GF-D8 (cell line): ENCODE data around the gene KRTAP29-1.
"Not testable (repeated sequence)": the region's sequence is repeated elsewhere in the genome, so short reads cannot be mapped to it uniquely, and the experiment has no call there.

Source experiments
- DNase-seq: peaks from one replicate; lab custom pipeline; 2025; lab: John Stamatoyannopoulos, UW

The KRTAP29-1 gene

GRCh38 chr17:41298458-41299135, 4.1 kb downstream of the KRTAP29-1 start:
- DNase-seq: no peak

GRCh38 chr17:41296846-41297245, 5.8 kb downstream of the KRTAP29-1 start:
- no peak for DNase-seq

GRCh38 chr17:41294016-41294415, 8.6 kb downstream of the KRTAP29-1 start:
- no peak for DNase-seq

DNA sequence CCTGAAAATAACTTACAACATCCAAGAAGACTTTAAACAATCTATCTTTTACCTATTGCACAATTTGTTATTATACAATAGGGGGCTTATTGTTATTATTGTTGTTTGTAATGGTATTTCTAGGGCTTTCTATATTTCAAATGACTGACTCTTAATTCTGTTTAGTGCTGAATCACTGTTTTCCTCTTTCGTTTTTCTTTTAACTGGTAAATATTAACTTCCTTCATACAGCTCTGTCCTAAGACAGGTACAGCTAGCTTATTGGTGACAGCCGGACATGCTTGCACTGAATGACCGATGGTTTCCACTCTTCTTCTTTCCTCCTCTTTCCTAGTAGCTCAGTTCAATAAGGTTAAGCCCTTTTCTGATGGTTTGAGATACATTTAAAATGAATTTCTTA, 15.6 kb downstream of the KRTAP29-1 start:
- no peak for DNase-seq

GRCh38 chr17:41284546-41284945, 18.1 kb downstream of the KRTAP29-1 start:
- no peak for DNase-seq

- no peak for DNase-seq
These were observed 18.6 kb downstream of the KRTAP29-1 start for GRCh38 chr17:41284043-41284442.

- no peak for DNase-seq
These were observed 24.3 kb downstream of the KRTAP29-1 start for GRCh38 chr17:41278176-41278955.

GRCh38 chr17:41275648-41276190, 26.9 kb downstream of the KRTAP29-1 start, which contains the start of gene KRTAP9-7:
KRTAP9-7 (plus strand) TSS chr17:41275698; CDS start chr17:41275698, 0 bp downstream.
- not testable (repeated sequence) for DNase-seq

DNA sequence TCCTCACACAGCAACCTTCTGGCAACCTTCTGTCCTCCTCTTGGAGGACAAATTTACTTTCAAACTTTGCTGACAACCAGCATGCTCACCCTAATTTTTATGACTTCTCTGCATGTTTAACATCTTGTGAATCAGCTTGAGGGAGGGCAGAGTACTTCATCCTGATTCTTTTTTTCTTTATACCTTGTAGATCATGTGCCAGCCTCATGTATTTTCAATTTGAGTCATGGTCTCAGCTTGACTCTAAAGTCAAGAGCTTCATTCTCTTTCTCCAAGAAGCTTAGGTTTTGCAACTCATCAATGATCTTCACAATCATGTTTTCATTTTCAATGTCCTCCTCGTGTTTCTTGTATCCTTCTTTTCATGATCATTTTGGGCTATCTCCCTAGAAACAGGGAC, 30.8 kb downstream of the KRTAP29-1 start:
- DNase-seq: no peak

DNA sequence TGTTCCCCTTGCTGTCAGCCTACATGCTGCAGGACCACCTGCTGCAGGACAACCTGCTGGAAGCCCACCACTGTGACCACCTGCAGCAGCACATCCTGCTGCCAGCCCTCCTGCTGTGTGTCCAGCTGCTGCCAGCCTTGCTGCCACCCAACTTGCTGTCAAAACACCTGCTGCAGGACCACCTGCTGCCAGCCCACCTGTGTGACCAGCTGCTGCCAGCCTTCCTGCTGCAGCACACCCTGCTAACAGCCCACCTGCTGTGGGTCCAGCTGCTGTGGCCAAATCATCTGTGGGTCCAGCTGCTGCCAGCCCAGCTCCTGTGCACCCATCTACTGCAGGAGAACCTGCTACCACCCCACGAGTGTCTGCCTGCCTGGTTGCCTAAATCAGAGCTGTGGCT, 31.3 kb downstream of the KRTAP29-1 start:
- not testable (repeated sequence) for DNase-seq

DNA sequence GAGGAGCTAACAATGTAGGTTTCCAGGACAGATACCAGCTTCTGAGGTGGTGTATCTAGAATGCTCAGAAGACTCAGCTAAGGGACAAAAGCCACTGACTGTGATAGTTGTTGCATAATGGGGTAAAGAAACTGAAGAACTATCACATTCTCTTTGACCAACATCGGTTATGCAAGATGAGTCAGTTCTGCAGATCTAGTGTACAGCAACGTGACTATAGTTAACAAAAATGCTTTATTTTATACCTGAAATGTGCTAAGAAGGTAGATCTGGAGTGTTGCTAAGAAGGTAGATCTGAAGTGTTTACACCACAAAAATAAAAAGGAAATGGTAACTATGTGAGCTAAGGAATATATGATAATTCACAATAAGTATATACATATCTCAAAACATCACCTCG, 34.9 kb downstream of the KRTAP29-1 start:
- DNase-seq: no peak

DNA sequence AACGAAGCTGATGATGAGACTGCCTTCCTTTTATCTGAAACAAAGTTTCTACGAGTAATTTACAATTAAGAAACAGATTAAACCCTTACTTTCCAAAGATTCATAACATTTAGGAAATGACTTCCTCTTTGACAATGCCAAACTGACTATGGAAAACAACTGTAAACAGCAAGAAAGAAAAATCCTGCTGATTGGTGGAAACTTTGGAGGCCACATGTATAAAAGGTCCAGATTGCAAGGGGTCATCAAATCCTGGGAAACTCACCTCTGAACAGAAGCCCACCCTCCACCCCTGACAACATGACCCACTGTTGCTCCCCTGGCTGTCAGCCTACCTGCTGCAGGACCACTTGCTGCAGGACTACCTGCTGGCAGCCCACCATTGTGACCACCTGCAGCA, 37.6 kb downstream of the KRTAP29-1 start, which contains the start of gene KRTAP9-6:
Gene KRTAP9-6, plus strand, starts transcription at position 301 of the 400 bp plus-strand sequence. Its CDS starts 0 bp downstream, at position 301.
- DNase-seq: no peak

- no peak for DNase-seq
These were observed 38.1 kb downstream of the KRTAP29-1 start for GRCh38 chr17:41264599-41264998.

DNA sequence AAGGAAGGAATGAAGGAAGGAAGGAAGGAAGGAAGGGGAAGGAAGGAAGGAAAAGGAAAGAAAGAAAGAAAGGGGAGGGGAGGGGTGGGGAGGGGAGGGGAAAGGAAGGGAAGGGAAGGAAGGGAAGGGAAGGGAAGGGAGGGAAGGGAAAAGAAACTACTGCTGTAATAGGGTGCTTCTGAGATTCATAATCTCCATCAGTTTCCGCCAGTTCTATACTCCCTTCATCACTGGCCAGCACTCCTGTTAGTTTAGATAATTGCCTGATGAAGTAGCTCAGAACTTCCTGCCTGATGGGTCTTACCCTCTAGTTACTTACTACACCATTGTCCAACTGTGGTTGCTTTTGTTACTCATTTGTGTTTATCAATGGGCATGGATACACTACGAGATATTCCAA, 39.4 kb downstream of the KRTAP29-1 start:
- DNase-seq: no peak

DNA sequence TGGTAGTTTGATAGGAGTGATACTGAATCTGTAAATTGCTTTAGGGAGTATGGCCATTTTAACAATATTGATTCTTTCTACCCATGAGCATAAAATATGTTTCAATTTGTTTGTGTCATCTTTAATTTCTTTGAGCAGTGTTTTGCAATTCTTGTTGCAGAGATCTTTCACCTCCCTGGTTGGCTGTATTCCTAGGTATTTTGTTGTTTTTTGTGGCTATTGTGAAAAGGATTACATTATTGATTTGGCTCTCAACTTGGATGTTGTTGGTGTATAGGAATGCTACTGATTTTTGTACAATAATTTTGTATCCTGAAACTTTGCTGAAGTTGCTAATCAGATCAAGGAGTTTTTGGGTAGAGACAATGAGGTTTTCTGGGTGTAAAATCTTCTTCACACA, 44.2 kb downstream of the KRTAP29-1 start:
- DNase-seq: no peak

- no peak for DNase-seq
These were observed 46.4 kb downstream of the KRTAP29-1 start for GRCh38 chr17:41256291-41256685.

GRCh38 chr17:41255381-41256290, 47.0 kb downstream of the KRTAP29-1 start, which contains the start of gene KRTAP9-9:
KRTAP9-9 (plus strand) TSS chr17:41255384.
- DNase-seq: not testable (repeated sequence)

GRCh38 chr17:41254861-41255260, 47.8 kb downstream of the KRTAP29-1 start:
- DNase-seq: no peak
